GM12878 (cell line): ENCODE results near the gene DPF3.

Source experiments
- BRCA1 ChIP-seq: IDR thresholded peaks from 2 replicates; pipeline ENCODE4 v1.6.1; 2011; ENCODE audit warnings: low read depth, low read length, improper control_type of control experiment
- CBX5 ChIP-seq: sonication (generic); IDR thresholded peaks from 2 replicates; pipeline ENCODE4 v1.6.1; 2016; ENCODE audit warnings: low read depth, moderate library complexity, mild to moderate bottlenecking, inconsistent platforms
- EZH2 ChIP-seq: IDR thresholded peaks from 2 replicates; pipeline ENCODE4 v1.6.1; 2012; ENCODE audit warnings: low read depth, mild to moderate bottlenecking, control low read depth, inconsistent platforms, low read length, borderline replicate concordance; ENCODE audit not compliant: control insufficient read depth
- NBN ChIP-seq: fragments of 450-650 bp; IDR thresholded peaks from 2 replicates; pipeline ENCODE4 v1.6.1; 2016
- RB1 ChIP-seq: fragments of 450-650 bp; formaldehyde crosslinking; IDR thresholded peaks from 2 replicates; pipeline ENCODE4 v1.6.1; 2017; ENCODE audit warnings: mild to moderate bottlenecking, borderline replicate concordance
- SPI1 ChIP-seq: IDR thresholded peaks from 2 replicates; pipeline ENCODE4 v1.6.1; 2011; ENCODE audit warnings: low read depth, mild to moderate bottlenecking, low read length, moderate library complexity, borderline replicate concordance; ENCODE audit not compliant: insufficient read depth

DNA sequence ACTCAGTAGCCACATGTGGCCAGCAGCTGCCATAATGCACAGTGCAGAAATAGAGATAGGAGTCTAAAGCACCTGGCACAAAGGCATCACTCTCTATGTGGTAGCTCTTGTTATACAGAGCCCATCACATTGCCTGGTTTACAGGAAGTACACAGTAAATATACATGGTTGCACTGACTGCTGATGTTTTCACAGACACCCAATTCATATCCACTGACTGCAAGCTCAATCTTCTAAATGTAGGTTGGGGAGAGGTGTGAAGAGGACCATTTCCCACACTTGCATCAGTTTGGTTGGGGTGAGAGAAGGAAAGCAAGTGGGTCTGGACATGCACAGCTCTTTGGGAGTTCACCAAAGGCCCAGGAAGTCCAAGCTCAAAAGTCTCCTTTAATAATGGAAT, 172.8 kb downstream of the DPF3 start:
- TF ChIP-seq CBX5 (no peak), RB1 (no peak), SPI1 (no peak), NBN (no peak), BRCA1 (no peak), EZH2 (no peak)
